LNCaP clone FGC (cell line): Measurements from ENCODE around the gene HOXA6.

Source experiments
- DNase-seq: peaks from one replicate; pipeline ENCODE4 v3.0.0-alpha.2; 2011; ENCODE audit warnings: low read depth
- H3K4me3 ChIP-seq: 2 replicates; pipeline ENCODE4 v1.5.1; 2011; ENCODE audit warnings: mild to moderate bottlenecking, low read depth, low read length, control low read depth
- CTCF ChIP-seq: IDR thresholded peaks from 2 replicates; pipeline ENCODE4 v1.5.1; 2012; ENCODE audit warnings: mild to moderate bottlenecking; ENCODE audit not compliant: control insufficient read depth, insufficient read depth; ENCODE audit errors: extremely low read depth

The HOXA6 gene

GRCh38 chr7:27165996-27166530 lies 18.5 kb upstream of the HOXA6 start:
- no peak for TF ChIP-seq CTCF
- DNase-seq, result no peak
- H3K4me3 ChIP-seq, result peak overlapping the region; percentile 9; the same call in 1 of the 2 replicates

- DNase-seq, result no peak
- TF ChIP-seq CTCF, result no peak
- H3K4me3 ChIP-seq, result peak within 1 kb of the TSS; percentile 9; the same call in 1 of the 2 replicates
Observed at GRCh38 chr7:27165089-27165995, 17.8 kb upstream of the HOXA6 start, which contains the start of gene HOXA9. Gene HOXA9 (minus strand): TSS chr7:27165537. CDS start chr7:27165457, 80 bp downstream.

GRCh38 chr7:27164367-27165088 lies 17.0 kb upstream of the HOXA6 start:
- DNase-seq, result no peak
- TF ChIP-seq CTCF, result no peak
- H3K4me3 ChIP-seq, result no peak overlapping the region

GRCh38 chr7:27164045-27164366 lies 16.4 kb upstream of the HOXA6 start:
- no peak for DNase-seq
- no peak overlapping the region for H3K4me3 ChIP-seq
- no peak for TF ChIP-seq CTCF

GRCh38 chr7:27163288-27164044 lies 15.9 kb upstream of the HOXA6 start:
- no peak overlapping the region for H3K4me3 ChIP-seq
- TF ChIP-seq CTCF, result no peak
- no peak for DNase-seq

GRCh38 chr7:27162561-27163287 lies 15.2 kb upstream of the HOXA6 start:
- no peak overlapping the region for H3K4me3 ChIP-seq
- DNase-seq, result no peak
- no peak for TF ChIP-seq CTCF
